Stimulated activated CD4-positive, alpha-beta T cell treated with anti-CD3 and anti-CD28 coated beads, TNF-alpha, amount 100 ng/mL, for 24 hours (primary cell): ENCODE data around the gene DMXL2.
"Not testable (repeated sequence)": the region's sequence is repeated elsewhere in the genome, so short reads cannot be mapped to it uniquely, and the experiment has no call there.

Experiments
- DNase-seq, 3 experiments: peaks; one replicate each; pipeline ENCODE4 v3.0.0-alpha.2; 2020; ENCODE audit warnings: low read depth in 3 of 3

DMXL2 gene

DNA sequence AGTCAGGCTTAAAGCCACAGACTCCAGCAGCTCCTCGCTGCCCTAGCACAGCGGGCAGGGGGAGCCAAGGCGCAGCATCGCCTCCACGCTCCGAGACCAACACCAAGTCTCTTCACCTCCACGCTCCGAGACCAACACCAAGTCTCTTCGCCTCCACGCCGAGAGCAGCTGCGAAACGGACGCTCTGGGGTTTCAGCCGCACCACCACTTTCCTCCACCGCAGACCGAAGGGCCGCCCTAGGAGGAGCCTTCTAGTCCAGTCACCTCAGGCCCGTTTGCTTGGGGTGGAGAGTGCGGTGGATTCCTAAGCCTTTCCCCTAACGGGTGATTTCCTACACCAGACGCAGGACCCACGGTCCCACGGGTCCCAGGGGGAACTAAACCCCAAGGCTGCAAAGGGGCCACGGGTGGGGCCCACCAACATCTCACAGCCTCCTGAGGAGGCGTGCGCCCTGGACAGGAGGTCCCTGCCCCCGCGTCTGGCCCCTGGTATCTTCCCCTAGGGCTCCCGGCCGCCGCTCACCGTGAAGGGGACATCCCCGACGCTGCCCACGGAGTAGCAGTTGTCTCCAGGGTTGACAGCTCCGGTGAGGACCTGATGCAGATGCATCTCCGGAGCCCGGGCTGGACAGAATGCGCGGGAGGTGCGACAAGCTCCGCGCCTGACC, 501 bp downstream of the DMXL2 start:
- DNase-seq: peak; percentile 2 to 50 (median 8)

DNA sequence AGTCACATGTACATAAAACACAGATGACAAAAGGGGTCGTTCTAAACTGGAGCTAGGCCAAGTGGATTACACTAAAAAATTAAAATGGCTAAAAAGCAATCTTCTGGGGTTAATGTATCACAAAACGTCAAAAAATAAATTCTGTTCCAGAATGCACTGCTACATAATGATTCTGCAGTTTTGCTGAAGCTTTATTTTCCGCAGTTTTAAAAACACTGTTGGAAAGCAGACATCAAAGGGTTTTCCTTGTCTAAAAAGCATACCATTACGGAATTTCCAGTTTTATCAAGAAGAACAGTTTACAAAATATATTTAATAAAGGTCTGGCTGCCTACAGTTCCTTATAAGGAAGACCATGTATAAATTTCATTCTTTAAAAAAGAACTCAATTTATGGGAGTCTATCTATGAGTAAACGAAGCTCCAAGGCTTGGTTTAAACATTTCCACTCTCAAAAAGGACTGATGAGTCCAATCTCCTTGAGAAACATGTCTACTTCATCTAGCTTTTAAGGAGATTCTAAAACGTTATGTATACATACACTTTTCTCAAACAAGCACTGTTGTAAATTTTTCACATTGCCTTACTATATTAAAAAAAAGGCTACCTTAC, 1.3 kb downstream of the DMXL2 start:
- DNase-seq: no peak

DNA sequence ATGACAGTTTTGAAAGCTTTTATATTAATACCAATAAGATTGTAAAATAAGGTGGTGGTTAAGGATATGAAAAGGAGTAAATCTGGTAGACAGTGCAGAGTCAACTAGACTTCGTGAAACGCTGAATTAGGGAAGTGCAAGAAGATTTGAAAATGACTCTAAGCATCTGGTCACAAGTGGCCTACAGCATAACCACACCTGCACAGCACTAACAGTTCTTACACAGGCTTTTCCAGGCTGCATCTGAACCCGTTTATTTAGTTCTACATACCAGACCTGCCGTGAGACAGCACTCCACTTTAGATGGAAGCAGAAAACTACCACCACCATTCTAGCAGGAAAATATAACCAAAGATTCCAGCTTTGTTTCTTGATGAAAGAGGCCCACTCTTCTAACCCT, 1.9 kb downstream of the DMXL2 start:
- DNase-seq: no peak

DNA sequence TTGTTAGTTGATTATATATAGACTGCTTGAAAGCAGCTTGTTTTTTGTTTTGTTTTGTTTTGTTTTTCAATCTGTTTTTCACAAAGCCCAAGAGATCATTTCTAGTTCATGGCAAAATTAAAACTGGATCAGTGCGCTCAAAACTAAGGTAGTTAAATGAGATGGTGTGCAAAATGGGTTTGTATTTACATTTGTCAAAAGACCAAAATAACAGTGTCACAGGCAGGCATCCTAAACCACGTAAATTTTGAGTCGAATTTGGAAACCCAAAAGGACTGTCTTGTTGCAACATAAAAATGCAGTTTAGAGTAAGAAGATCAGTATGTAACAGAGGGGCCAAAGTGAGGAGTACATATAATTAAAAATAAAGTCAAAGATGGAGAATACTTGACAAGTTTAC, 2.4 kb downstream of the DMXL2 start:
- DNase-seq: no peak

DNA sequence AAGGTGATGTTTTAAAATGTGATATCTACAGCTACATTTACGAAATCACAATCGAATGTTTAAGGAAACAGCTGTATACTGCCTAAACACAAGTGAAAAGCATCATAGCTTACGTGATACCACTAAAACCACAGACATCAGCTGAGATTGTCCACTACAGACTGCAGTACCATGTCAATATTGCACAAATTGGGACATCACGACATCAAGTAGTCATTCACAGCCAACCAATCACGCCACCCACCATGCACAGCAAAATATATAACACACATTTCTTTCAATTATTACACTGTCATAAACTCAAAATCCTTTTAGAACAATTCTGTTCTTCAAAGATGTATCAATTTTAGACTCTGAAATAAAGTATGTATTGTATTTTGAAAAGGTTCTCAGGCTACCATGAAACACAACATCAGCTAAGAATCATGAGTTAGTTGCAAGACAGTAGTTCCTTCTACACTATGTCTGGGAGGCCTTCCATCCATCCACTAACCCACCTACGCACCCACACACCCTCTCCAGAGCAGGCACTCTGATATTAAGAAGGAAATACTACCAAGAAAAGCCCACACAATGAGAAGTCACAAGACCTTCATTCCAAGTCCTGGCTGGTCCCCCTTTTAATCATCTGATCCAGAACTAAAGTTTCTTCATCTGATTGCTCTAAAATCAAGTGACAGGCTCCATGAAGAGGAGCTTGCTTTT, 3.1 kb downstream of the DMXL2 start:
- no peak for DNase-seq

DNA sequence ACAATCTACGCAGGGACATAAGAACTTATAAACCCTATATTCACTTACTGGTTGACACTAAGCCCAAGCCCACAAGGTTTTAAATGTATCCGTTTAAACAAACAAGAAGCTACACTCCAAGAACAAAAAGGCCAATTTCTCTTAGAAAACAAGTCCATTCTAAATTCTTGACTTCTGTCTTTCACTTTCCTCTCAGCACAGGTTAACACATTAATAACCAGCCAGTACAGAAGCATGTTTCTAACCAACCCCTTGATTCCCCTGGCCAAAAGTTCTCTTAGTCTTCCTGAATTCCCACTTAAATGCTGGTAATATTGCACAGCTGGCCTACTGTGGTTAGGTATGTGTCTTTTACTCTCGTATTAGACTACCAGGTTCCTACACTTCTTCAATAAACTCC, 4.7 kb downstream of the DMXL2 start:
- DNase-seq: no peak

DNA sequence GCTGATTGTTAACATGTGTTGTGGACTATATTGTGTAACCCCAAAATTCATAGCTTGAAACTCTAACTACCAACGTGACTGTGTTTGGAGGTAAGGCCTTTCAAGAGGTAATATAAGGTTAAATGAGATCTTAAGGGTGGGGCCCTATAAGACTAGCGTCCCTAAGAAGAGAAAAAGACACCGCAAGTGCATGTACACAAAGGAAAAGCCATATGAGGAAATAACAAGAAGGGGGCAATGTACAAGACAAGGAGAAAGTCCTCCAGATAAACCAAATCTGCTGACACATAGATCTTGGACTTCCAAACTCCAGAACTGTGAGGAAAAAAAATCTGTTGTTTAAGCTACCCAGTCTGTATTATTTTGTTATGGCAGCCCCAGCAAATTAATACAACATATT, 8.6 kb downstream of the DMXL2 start:
- no peak for DNase-seq

DNA sequence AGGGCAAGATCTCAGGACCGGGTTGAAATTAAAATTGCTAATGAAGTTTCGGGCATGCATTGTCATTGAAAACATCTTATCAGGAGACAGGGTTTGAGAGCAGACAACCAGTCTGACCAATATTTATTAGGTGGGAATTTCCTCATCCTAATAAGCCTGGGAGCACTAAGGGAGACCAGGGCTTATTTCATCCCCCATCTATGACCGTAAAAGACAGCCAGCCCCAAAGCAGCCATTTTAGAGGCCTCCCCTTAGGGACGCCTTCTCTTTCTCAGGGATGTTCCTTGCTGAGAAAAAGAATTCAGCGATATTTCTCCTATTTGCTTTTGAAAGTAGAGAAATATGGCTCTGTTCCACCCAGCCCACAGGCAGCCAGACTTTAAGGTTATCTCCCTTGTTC, 9.9 kb downstream of the DMXL2 start:
- not testable (repeated sequence) for DNase-seq

DNA sequence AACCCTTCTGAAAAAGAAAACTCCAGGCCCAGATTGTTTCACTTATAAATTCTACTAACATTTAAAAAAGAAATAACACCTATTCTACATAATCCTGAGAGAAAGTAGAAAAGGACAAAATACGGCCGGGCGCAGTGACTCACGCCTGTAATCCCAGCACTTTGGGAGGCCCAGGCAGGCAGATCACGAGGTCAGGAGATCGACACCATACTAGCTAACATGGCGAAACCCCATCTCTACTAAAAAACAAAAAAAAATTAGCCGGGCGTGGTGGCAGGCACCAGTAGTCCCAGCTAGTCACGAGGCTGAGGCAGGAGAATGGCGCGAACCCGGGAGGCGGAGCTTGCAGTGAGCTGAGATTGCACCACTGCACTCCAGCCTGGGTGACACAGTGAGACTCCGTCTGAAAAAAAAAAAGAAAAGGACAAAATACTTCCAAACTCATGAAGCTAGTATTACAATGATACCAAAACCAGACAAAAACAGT, 19.1 kb downstream of the DMXL2 start:
- DNase-seq: not testable (repeated sequence)

DNA sequence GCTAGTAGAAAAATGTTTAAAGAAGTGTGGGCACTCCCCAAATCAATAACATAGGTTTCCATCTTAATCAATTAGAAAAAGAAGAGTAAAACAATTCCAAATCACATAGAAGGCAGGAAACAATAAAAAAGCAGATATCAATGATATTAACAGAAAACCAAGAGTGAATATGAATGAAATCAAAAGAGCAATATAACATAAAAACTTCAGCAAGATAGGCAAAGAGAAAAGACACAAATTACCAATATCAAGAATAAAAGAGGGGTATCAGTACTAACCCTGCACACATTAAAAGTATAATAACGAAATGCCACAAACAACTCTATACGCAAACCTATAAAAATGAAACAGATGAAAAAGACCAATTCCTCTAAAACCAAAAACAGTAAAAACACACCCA, 19.6 kb downstream of the DMXL2 start:
- no peak for DNase-seq

DNA sequence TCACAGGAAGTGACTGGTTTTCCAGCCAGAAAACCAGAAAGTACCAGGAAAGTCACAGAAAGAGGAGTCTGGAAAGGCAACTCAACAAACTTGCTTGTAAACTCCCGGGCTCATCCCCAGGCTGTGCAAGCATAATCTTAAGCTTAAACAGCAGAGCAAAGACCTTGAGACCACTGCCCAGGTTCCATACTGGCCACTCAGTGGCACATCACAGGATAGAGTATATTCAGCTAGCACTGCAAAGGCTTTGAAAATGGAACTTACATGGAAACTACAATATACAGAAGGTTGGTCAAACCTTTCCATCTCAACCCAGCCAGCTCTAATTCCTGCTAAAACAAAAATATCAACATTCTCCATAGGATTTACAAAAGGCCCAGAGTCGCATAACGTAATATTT, 20.1 kb downstream of the DMXL2 start:
- DNase-seq: no peak

DNA sequence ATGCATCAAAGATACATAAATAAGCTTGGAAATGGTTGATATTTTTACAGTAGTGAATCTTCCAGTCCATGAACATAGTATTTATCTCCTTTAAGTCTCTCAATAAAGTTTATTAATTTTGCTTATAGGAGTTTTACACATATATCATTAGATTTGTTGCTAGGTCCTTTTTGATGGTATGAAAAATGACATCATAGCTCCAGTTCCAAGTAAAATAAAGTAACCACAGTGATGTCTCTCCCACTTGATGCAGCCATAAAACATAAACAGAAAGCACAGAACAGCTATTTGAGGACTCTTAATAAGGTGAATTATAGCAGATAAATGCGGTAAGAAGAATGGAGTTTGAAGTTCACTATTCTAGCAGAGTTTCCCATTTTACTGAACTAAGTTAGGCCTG, 20.8 kb downstream of the DMXL2 start:
- no peak for DNase-seq

DNA sequence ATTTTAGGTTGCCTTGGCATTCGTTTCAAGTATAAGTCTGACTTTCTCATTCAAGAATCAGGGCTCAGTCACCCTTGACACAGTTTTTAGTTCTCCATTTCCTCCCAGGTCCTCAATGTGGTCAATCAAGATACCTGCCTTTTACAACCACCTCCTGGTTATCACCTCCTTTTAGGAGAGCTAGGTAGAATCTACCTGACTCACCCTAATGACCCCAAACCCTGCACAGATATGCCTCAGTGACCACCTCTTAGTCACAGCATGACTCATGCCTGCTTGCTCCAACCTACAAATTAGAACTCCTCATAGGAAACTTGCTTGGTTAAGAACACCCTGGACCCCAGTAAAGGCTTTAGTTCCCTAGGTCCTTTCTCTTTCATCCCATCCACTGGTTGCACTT, 22.5 kb downstream of the DMXL2 start:
- DNase-seq: no peak

DNA sequence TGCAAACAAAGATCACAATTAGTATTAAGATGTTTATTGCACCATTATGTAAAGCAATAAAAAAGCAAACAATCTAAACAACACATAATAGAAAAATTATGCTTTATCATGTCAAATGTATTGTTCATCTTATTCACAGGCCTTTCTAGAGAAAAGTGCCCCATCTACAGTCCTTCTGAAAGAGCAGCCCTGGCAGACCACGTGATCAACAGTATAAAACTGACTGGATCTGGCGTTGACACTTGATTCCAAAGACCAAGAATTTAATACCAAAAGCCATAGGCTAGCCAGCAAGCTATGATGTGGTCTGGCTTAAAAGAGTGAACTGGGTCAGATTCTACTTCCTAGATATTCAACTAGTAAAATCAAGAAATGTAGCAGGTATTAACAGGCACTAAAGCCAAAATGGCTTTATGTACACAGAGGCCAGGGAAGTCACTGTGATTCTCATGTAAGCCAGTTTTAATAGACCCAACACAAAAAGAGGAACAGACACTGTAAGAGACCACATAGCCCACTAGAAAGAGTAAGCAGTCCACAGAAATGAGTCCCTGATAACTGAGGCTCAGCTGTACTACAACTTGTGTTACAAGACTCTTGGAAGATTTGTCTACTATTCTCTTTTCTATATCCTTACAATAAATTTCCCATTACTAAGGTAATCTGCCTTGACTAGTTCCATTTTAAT, 32.5 kb downstream of the DMXL2 start:
- DNase-seq: no peak

DNA sequence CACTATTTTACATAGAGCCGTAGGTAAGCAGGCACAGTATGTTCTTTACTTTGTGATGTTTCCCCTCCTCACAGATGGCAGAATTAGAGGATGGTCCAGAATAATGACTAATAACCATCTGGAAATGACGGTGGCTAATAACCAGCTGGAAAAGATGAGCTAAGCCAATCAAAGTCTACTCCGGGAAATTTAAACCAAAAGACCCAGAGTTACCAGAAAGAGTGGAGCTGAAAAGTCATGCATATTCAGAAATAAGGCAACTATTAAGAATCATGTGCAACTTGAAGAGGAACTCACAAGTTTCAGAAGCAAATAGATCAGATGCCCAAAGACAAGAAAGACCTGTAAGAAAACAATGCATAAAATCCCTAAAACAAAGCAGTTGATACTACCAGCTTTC, 33.6 kb downstream of the DMXL2 start:
- DNase-seq: no peak

DNA sequence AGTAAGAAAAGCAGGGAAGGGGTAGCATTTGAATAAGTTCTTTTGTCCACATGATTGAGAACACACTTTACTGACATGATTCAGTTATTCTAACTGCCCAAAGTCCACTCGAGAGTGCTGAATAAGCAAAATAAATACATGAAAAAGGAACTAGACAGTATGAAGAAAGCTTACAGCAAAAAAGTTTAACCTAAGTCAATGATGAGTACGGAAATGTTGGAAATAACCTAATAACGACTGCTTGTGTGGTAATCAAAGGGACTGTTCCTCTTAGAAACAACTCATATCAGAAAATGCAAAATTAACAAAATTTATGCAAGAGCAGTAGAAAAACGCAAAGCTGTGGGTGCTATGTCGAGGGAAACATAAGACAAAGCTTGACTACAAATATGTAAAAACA, 36.6 kb downstream of the DMXL2 start:
- no peak for DNase-seq

DNA sequence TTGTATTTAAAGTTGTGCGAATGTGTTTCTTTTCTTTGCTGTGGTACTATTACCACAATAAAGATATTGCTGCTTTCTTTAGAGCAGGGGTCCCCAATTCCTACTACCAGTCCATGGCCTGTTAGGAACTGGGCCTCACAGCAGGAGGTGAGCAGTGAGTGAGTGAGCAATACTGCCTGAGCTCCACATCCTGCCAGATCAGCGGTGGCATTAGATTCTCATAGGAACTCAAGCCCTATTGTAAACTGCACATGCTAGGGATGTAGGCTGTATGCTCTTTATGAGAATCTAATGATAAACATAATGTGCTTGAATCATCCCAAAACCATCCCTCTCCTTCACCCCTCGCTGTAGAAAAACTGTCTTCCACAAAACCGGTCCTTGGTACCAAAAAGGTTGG, 41.6 kb downstream of the DMXL2 start:
- no peak for DNase-seq

DNA sequence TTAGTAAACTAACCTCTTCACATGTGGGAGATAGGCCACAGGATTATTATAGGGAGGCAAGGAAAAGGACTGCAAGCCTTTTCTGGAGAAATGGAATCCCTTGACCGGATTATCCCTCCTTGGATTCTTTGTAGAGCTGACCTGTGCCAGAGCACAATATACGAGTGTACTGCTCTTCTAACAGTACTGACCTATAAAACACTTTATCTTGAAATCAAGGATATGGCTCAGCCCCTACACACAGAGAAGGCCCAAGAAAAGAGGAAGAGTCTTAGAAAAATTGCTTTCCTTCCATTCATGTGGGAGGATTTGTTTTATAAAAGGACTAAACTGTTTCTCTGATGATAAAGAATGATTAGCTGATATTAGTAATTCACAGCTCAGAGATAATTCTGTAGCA, 42.2 kb downstream of the DMXL2 start:
- no peak for DNase-seq

DNA sequence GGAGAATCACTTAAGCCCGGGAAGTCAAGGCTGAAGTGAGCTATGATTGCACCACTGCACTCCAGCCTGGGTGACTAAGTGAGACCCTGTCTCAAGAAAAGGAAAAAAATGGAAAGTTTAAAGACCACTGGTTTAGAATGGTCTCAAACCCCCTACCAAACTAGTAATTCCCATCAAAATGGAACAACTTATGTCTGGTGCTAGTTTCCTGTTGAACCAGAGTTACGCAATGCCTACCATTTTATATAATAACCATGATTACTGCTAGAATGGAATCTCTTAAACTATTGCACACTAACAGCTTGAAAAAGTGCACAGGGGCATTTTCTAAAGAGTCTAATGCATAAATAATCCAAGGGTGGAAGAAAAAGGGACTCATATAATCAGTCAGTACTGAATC, 43.6 kb downstream of the DMXL2 start:
- no peak for DNase-seq

DNA sequence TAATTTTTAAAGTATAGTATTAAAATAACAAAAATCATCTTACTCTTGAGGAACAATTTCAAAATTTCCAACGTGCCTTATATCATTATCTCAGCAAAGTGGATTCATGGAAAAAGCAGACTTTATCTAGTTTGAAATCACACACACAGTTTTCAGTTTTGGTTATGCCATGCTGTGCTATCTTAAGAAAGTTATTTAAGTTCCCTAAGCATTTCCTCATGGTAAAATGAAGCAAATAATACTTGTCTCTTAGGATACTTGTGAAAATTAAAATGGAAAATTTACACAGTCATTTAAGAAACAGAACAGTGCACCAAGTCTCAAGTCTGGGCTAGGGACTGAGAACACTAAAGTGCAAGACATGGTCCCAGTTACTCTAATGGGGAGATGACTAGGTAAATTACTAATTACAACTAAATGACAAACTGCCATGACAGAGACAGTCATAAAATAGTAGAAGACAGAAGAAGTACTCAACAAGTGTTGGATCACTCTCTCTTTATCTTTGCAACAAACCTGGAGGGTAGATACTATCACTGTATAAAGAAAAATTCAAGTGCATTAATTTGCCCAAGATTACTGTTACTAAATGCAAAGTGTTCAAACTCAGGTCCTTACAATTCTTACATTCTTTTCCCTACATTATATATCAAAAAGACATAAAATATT, 44.8 kb downstream of the DMXL2 start:
- DNase-seq: no peak

DNA sequence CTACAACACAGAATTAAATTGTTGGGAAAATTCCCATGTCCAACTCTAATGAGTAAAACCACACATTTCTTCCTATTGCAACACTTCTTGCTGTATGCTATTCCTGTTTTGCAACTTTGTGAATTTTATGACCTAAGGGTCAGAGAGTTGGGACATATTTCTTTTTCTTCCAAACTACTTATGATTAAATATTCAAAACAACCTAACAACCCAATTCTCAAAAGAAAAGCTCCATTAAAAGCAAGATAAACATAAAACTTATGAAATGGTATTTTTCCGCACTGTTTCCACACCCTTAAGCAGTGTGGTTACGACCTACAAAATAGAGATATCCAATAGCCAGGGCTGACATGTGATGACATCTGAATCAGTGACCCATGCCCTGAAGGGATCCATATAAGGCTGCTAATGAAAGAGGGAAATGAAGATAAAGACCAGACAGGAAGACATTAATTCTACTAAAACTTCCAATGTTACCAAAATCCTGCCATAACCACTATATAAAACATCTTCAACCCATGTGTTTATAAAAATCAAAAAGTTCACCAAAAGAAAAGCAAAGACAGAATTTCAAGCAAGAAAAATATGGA, 45.6 kb downstream of the DMXL2 start:
- no peak for DNase-seq
